Measurements from ENCODE around the gene PARD3.
"Not testable (repeated sequence)": the region's sequence is repeated elsewhere in the genome, so short reads cannot be mapped to it uniquely, and the experiment has no call there.

Gene PARD3

GRCh38 chr10:34766811-34767494 is 48.1 kb downstream of the PARD3 start:
- no peak for DNase-seq (ENCODE audit: low read depth in 2 of 2)

GRCh38 chr10:34766266-34766600 is 48.9 kb downstream of the PARD3 start:
- DNase-seq (ENCODE audit: low read depth in 2 of 2) = no peak

- no peak for DNase-seq (ENCODE audit: low read depth in 2 of 2)
Measured at GRCh38 chr10:34764472-34764946, 50.6 kb downstream of the PARD3 start.

- DNase-seq (ENCODE audit: low read depth in 2 of 2) = no peak
Measured at GRCh38 chr10:34762603-34763299, 52.3 kb downstream of the PARD3 start.

GRCh38 chr10:34762156-34762555 is 52.9 kb downstream of the PARD3 start:
- no peak for DNase-seq (ENCODE audit: low read depth in 2 of 2)

- no peak for DNase-seq (ENCODE audit: low read depth in 2 of 2)
Measured at GRCh38 chr10:34761453-34761852, 53.6 kb downstream of the PARD3 start.

- no peak for DNase-seq (ENCODE audit: low read depth in 2 of 2)
Measured at GRCh38 chr10:34760606-34761005, 54.5 kb downstream of the PARD3 start.

- no peak for DNase-seq (ENCODE audit: low read depth in 2 of 2)
Measured at GRCh38 chr10:34759837-34760215, 55.3 kb downstream of the PARD3 start.

GRCh38 chr10:34759161-34759836 is 55.8 kb downstream of the PARD3 start:
- no peak for DNase-seq (ENCODE audit: low read depth in 2 of 2)

GRCh38 chr10:34758447-34758996 is 56.6 kb downstream of the PARD3 start:
- DNase-seq (ENCODE audit: low read depth in 2 of 2) = no peak

- no peak for DNase-seq (ENCODE audit: low read depth in 2 of 2)
Measured at GRCh38 chr10:34757933-34758332, 57.2 kb downstream of the PARD3 start.

- DNase-seq (ENCODE audit: low read depth in 2 of 2) = not testable (repeated sequence)
Measured at GRCh38 chr10:34757181-34757580, 57.9 kb downstream of the PARD3 start.

- no peak for DNase-seq (ENCODE audit: low read depth in 2 of 2)
Measured at GRCh38 chr10:34756584-34756983, 58.5 kb downstream of the PARD3 start.

GRCh38 chr10:34753014-34753757 is 61.9 kb downstream of the PARD3 start:
- no peak for DNase-seq (ENCODE audit: low read depth in 2 of 2)

GRCh38 chr10:34751272-34751671 is 63.8 kb downstream of the PARD3 start:
- no peak for DNase-seq (ENCODE audit: low read depth in 2 of 2)

GRCh38 chr10:34750795-34751194 is 64.3 kb downstream of the PARD3 start:
- DNase-seq (ENCODE audit: low read depth in 2 of 2) = not testable (repeated sequence)

GRCh38 chr10:34748767-34749166 is 66.3 kb downstream of the PARD3 start:
- DNase-seq (ENCODE audit: low read depth in 2 of 2) = no peak

- no peak for DNase-seq (ENCODE audit: low read depth in 2 of 2)
Measured at GRCh38 chr10:34748357-34748756, 66.7 kb downstream of the PARD3 start.

- DNase-seq (ENCODE audit: low read depth in 2 of 2) = no peak
Measured at GRCh38 chr10:34746094-34746493, 69.0 kb downstream of the PARD3 start.

GRCh38 chr10:34745244-34745643 is 69.9 kb downstream of the PARD3 start:
- DNase-seq (ENCODE audit: low read depth in 2 of 2) = no peak

GRCh38 chr10:34744590-34744989 is 70.5 kb downstream of the PARD3 start:
- no peak for DNase-seq (ENCODE audit: low read depth in 2 of 2)

- no peak for DNase-seq (ENCODE audit: low read depth in 2 of 2)
Measured at GRCh38 chr10:34743814-34744213, 71.3 kb downstream of the PARD3 start.
